ENCODE results near the gene ETNPPL.
A peak's percentile ranks its signal among the peaks of the same experiment; 100 is the strongest.

The ETNPPL gene

GRCh38 chr4:108762559-108763225 lies at the start of gene ETNPPL:
TSS of gene ETNPPL (minus strand) at chr4:108763053. CDS start at chr4:108762898, 155 bp downstream.
- DNase-seq = peak in 51 of 56 donors; percentile 12 to 78 (median 46)

GRCh38 chr4:108811486-108811885 lies 48.6 kb upstream of the ETNPPL start:
- no peak for DNase-seq

- no peak for DNase-seq
Measured at GRCh38 chr4:108810087-108810486, 47.2 kb upstream of the ETNPPL start.

- DNase-seq = no peak
Measured at GRCh38 chr4:108804648-108805273, 41.9 kb upstream of the ETNPPL start.

- no peak for DNase-seq
Measured at GRCh38 chr4:108799306-108799705, 36.5 kb upstream of the ETNPPL start.

- DNase-seq = no peak
Measured at GRCh38 chr4:108796173-108796572, 33.3 kb upstream of the ETNPPL start.

GRCh38 chr4:108795733-108796132 lies 32.9 kb upstream of the ETNPPL start:
- DNase-seq = no peak

- peak in 1 of 56 donors; percentile 1 for DNase-seq
Measured at GRCh38 chr4:108794136-108794535, 31.3 kb upstream of the ETNPPL start.

- DNase-seq = no peak
Measured at GRCh38 chr4:108793415-108793814, 30.6 kb upstream of the ETNPPL start.

GRCh38 chr4:108788731-108789130 lies 25.9 kb upstream of the ETNPPL start:
- no peak for DNase-seq

GRCh38 chr4:108787724-108788123 lies 24.9 kb upstream of the ETNPPL start:
- DNase-seq = no peak

- DNase-seq = no peak
Measured at GRCh38 chr4:108787106-108787505, 24.3 kb upstream of the ETNPPL start.

- DNase-seq = no peak
Measured at GRCh38 chr4:108786351-108786750, 23.5 kb upstream of the ETNPPL start.

GRCh38 chr4:108783665-108784463 lies 21.0 kb upstream of the ETNPPL start:
- no peak for DNase-seq

GRCh38 chr4:108779958-108780357 lies 17.1 kb upstream of the ETNPPL start:
- DNase-seq = no peak

GRCh38 chr4:108777388-108777787 lies 14.5 kb upstream of the ETNPPL start:
- no peak for DNase-seq

- no peak for DNase-seq
Measured at GRCh38 chr4:108775921-108776320, 13.1 kb upstream of the ETNPPL start.

GRCh38 chr4:108774809-108775530 lies 12.1 kb upstream of the ETNPPL start:
- peak in 42 of 56 donors; percentile 3 to 77 (median 23) for DNase-seq

- no peak for DNase-seq
Measured at GRCh38 chr4:108772402-108772801, 9.5 kb upstream of the ETNPPL start.

GRCh38 chr4:108766058-108766457 lies 3.2 kb upstream of the ETNPPL start:
- no peak for DNase-seq

GRCh38 chr4:108763986-108764385 lies 1.1 kb upstream of the ETNPPL start:
- no peak for DNase-seq

GRCh38 chr4:108763226-108763593 lies 357 bp upstream of the ETNPPL start:
- no peak for DNase-seq

All from nucleus accumbens (tissue), 56 donors.